Neural cell (in vitro differentiated cells): ENCODE measurements around the gene TBC1D14. TPM values are rescaled to one million over a fixed set of nuclear protein-coding genes. Genes with fewer than 3 reads are reported as not detected.

Experiments
- H2AFZ ChIP-seq: fragments of 200-600, 300-800 bp; sonication (generic), shearing (Covaris generic); 2 replicates; pipeline ENCODE4 v1.6.0; 2014; ENCODE audit warnings: low read depth, mild to moderate bottlenecking, antibody characterized with exemption, low read length, moderate library complexity
- H3F3A ChIP-seq: fragments of 200-600 bp; shearing (Covaris generic); 2 replicates; pipeline ENCODE4 v1.6.1; 2016; ENCODE audit warnings: mild to moderate bottlenecking, moderate library complexity, mixed read lengths, antibody characterized with exemption, low read length; ENCODE audit not compliant: insufficient read depth, poor library complexity, severe bottlenecking
- H3K27ac ChIP-seq: fragments of 200-600, 300-800 bp; sonication (generic), shearing (Covaris generic); 2 replicates; pipeline ENCODE4 v1.5.1; 2014; ENCODE audit warnings: mild to moderate bottlenecking, low read length, moderate library complexity
- H3K27me3 ChIP-seq: fragments of 300-800, 200-600 bp; sonication (generic), shearing (Covaris generic); 2 replicates; pipeline ENCODE4 v1.6.0; 2014; ENCODE audit warnings: mild to moderate bottlenecking, low read depth, low read length, moderate library complexity; ENCODE audit not compliant: insufficient read depth
- H3K36me3 ChIP-seq: fragments of 300-800, 200-600 bp; sonication (generic), shearing (Covaris generic); 2 replicates; pipeline ENCODE4 v1.5.1; 2014; ENCODE audit warnings: mild to moderate bottlenecking, antibody characterized with exemption, low read length, moderate library complexity; ENCODE audit not compliant: insufficient read depth
- H3K4me2 ChIP-seq: fragments of 300-800, 200-600 bp; sonication (generic), shearing (Covaris generic); 2 replicates; pipeline ENCODE4 v1.6.0; 2014; ENCODE audit warnings: mild to moderate bottlenecking, low read length
- H3K4me3 ChIP-seq: fragments of 300-800, 200-600 bp; sonication (generic), shearing (Covaris generic); 2 replicates; pipeline ENCODE4 v1.5.1; 2014; ENCODE audit warnings: mild to moderate bottlenecking, low read length, moderate library complexity
- H3K79me2 ChIP-seq: fragments of 200-600 bp; shearing (Covaris generic); replicated peaks from 2 replicates; pipeline ENCODE4 v1.6.0; 2014; ENCODE audit warnings: mild to moderate bottlenecking, low read length, moderate library complexity; ENCODE audit not compliant: insufficient read depth
- H3K9ac ChIP-seq: fragments of 300-800, 200-600 bp; sonication (generic), shearing (Covaris generic); 2 replicates; pipeline ENCODE4 v1.6.1; 2016; ENCODE audit warnings: mild to moderate bottlenecking, low read length, mixed read lengths
- H3K9me2 ChIP-seq: fragments of 200-600 bp; shearing (Covaris generic); 2 replicates; pipeline ENCODE4 v1.6.1; 2016; ENCODE audit warnings: mild to moderate bottlenecking, low read length, mixed read lengths; ENCODE audit not compliant: insufficient read depth
- H3K9me3 ChIP-seq: fragments of 200-600, 300-800 bp; sonication (generic), shearing (Covaris generic); 2 replicates; pipeline ENCODE4 v1.6.1; 2016; ENCODE audit warnings: mild to moderate bottlenecking, mixed run types, low read length, moderate library complexity, mixed read lengths
- H4K20me1 ChIP-seq: fragments of 200-600 bp; shearing (Covaris generic); 2 replicates; pipeline ENCODE4 v1.6.1; 2016; ENCODE audit warnings: mild to moderate bottlenecking, mixed run types; ENCODE audit not compliant: insufficient read depth
- EP300 ChIP-seq: fragments of 450-650 bp; conservative IDR thresholded peaks from 2 replicates; pipeline ENCODE4 v1.6.1; 2014; ENCODE audit warnings: antibody characterized with exemption, mild to moderate bottlenecking, moderate library complexity; ENCODE audit not compliant: poor library complexity, severe bottlenecking
- EZH2 ChIP-seq: fragments of 200-600, 300-800 bp; shearing (Covaris generic), sonication (generic); IDR thresholded peaks from 2 replicates; pipeline ENCODE4 v1.6.1; 2014; ENCODE audit warnings: antibody characterized with exemption, low read length, borderline replicate concordance, mild to moderate bottlenecking; ENCODE audit not compliant: insufficient read depth, poor library complexity, severe bottlenecking
- MXI1 ChIP-seq: fragments of 450-650 bp; conservative IDR thresholded peaks from 2 replicates; pipeline ENCODE4 v1.6.1; 2014; ENCODE audit warnings: antibody characterized with exemption, mild to moderate bottlenecking; ENCODE audit not compliant: poor library complexity, severe bottlenecking
- POLR2AphosphoS5 ChIP-seq: IDR thresholded peaks from 2 replicates; pipeline ENCODE4 v1.6.1; 2012
- RAD21 ChIP-seq: fragments of 450-650 bp; conservative IDR thresholded peaks from 2 replicates; pipeline ENCODE4 v1.6.1; 2014; ENCODE audit warnings: antibody characterized with exemption, mild to moderate bottlenecking, moderate library complexity
- REST ChIP-seq: IDR thresholded peaks from 2 replicates; pipeline ENCODE4 v1.6.1; 2012; ENCODE audit warnings: borderline replicate concordance
- SMC3 ChIP-seq: fragments of 450-650 bp; conservative IDR thresholded peaks from 2 replicates; pipeline ENCODE4 v1.6.1; 2014; ENCODE audit warnings: antibody characterized with exemption, mild to moderate bottlenecking, moderate library complexity; ENCODE audit not compliant: poor library complexity
- TAF1 ChIP-seq: IDR thresholded peaks from 2 replicates; pipeline ENCODE4 v1.6.1; 2012; ENCODE audit warnings: low read depth
- polyA plus RNA-seq: library from polyadenylated mRNA; depleted of rRNA; stranded (reverse); fragments of >200 nt; gene quantifications from 2 replicates; pipeline ENCODE4 v1.2.3, GENCODE V29; 2014
- TF ChIP-seq, protein P1 (sequence below): fragments of 450-650 bp; IDR thresholded peaks from 2 replicates; pipeline ENCODE4 v1.5.1; 2014; ENCODE audit warnings: antibody characterized with exemption, mild to moderate bottlenecking, moderate library complexity; ENCODE audit not compliant: poor library complexity, severe bottlenecking

The TBC1D14 gene
- polyA plus RNA-seq, 1 donor from 2014 or later = 125 TPM

GRCh38 chr4:7070729-7071511 lies 161.3 kb downstream of the TBC1D14 start:
- Histone ChIP-seq H3K9ac (no peak overlapping the region), H3K27ac (no peak overlapping the region)

DNA sequence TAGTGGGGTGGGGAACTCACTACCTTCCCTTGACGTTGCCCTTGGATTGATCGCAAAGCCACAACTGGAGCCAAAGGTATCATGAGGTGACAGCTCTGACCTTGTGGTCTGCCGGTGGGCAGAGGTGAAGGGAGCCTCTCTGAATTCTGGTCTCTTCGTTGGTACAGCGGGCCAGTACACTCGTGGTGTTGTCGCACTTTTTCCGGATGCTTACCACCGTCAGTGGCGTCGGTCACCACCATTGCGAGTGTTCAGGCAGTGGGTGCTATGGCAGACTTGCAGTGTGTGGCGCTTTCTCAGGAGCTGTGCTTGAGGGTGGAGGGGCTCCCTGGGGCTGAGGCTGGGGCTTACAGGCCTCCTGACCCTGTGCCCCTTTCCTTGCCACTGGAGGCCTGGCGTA lies 163.4 kb downstream of the TBC1D14 start:
- no peak overlapping the region for H3K4me2 ChIP-seq
- H3K9me2 ChIP-seq = no peaks in the 10 kb centered on the region
- no peaks in the 10 kb centered on the region for H3K79me2 ChIP-seq
- H3K9me3 ChIP-seq = no peaks in the 10 kb centered on the region
- no peak overlapping the region for H3K9ac ChIP-seq
- H2AFZ ChIP-seq = no peak overlapping the region
- H3K27ac ChIP-seq = no peak overlapping the region
- no peaks in the 10 kb centered on the region for H3K27me3 ChIP-seq
- no peaks in the 10 kb centered on the region for H3K36me3 ChIP-seq
- no peaks in the 10 kb centered on the region for H4K20me1 ChIP-seq
- no peak overlapping the region for H3K4me3 ChIP-seq
- H3F3A ChIP-seq = no peaks in the 10 kb centered on the region
- TF ChIP-seq POLR2AphosphoS5 (no peak), TAF1 (no peak), MXI1 (no peak), SMC3 (no peak), EP300 (no peak), RAD21 (no peak)
- TF ChIP-seq, protein P1, sequence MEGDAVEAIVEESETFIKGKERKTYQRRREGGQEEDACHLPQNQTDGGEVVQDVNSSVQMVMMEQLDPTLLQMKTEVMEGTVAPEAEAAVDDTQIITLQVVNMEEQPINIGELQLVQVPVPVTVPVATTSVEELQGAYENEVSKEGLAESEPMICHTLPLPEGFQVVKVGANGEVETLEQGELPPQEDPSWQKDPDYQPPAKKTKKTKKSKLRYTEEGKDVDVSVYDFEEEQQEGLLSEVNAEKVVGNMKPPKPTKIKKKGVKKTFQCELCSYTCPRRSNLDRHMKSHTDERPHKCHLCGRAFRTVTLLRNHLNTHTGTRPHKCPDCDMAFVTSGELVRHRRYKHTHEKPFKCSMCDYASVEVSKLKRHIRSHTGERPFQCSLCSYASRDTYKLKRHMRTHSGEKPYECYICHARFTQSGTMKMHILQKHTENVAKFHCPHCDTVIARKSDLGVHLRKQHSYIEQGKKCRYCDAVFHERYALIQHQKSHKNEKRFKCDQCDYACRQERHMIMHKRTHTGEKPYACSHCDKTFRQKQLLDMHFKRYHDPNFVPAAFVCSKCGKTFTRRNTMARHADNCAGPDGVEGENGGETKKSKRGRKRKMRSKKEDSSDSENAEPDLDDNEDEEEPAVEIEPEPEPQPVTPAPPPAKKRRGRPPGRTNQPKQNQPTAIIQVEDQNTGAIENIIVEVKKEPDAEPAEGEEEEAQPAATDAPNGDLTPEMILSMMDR = no peak

More at GRCh38 chr4:7070729-7071511, 161.3 kb downstream of the TBC1D14 start:
- no peaks in the 10 kb centered on the region for H3K27me3 ChIP-seq
- H3F3A ChIP-seq = no peaks in the 10 kb centered on the region
- no peaks in the 10 kb centered on the region for H3K36me3 ChIP-seq
- peak; percentile 37 for TF ChIP-seq MXI1
- TF ChIP-seq POLR2AphosphoS5 = no peak
- no peak for TF ChIP-seq REST
- peak; percentile 93 for TF ChIP-seq SMC3
- no peak for TF ChIP-seq EZH2
- TF ChIP-seq RAD21 = peak; percentile 88
- TF ChIP-seq, protein P1 = peak; percentile 95
- TF ChIP-seq TAF1 = no peak
- no peaks in the 10 kb centered on the region for H3K9me2 ChIP-seq
- no peaks in the 10 kb centered on the region for H4K20me1 ChIP-seq
- peaks cover 12% of the 10 kb centered on the region for H3K79me2 ChIP-seq
- no peak overlapping the region for H3K4me2 ChIP-seq
- no peak overlapping the region for H3K4me3 ChIP-seq
- H3K9me3 ChIP-seq = no peaks in the 10 kb centered on the region
- no peak overlapping the region for H2AFZ ChIP-seq
